RWPE2 (cell line): Measurements from ENCODE around the gene SMIM7.
"Not testable (repeated sequence)": the region's sequence is repeated elsewhere in the genome, so short reads cannot be mapped to it uniquely, and the experiment has no call there.

ENCODE experiments used
- ATAC-seq: fragments of 200-7000 bp; cut with Tn5 transposase; 3 replicates; pipeline ENCODE4 v1.9.1; 2021; ENCODE audit warnings: low read depth
- DNase-seq: peaks from one replicate; pipeline ENCODE4 v3.0.0-alpha.2; 2020; ENCODE audit warnings: low spot score
- H3K27ac ChIP-seq: fragments of 450-650 bp; 2 replicates; pipeline ENCODE4 v1.5.1; 2017; ENCODE audit warnings: mild to moderate bottlenecking; ENCODE audit not compliant: poor library complexity, severe bottlenecking
- H3K27me3 ChIP-seq: fragments of 250-450 bp; sonication (Bioruptor Pico); 2 replicates; pipeline ENCODE4 v1.5.1; 2021; ENCODE audit warnings: mild to moderate bottlenecking, moderate library complexity; ENCODE audit not compliant: insufficient read depth, poor library complexity, severe bottlenecking
- H3K36me3 ChIP-seq: fragments of 250-450 bp; sonication (Bioruptor Pico); 2 replicates; pipeline ENCODE4 v1.5.1; 2020; ENCODE audit warnings: low read depth, mild to moderate bottlenecking, moderate library complexity
- H3K4me1 ChIP-seq: fragments of 250-450 bp; sonication (Bioruptor Pico); 2 replicates; pipeline ENCODE4 v1.5.1; 2021; ENCODE audit warnings: mild to moderate bottlenecking, moderate library complexity; ENCODE audit not compliant: insufficient read depth, poor library complexity, severe bottlenecking
- H3K4me3 ChIP-seq: fragments of 250-450 bp; sonication (Bioruptor Pico); 2 replicates; pipeline ENCODE4 v1.5.1; 2021; ENCODE audit warnings: mild to moderate bottlenecking, moderate library complexity; ENCODE audit not compliant: severe bottlenecking
- H3K9me3 ChIP-seq: fragments of 250-450 bp; sonication (Bioruptor Pico); 2 replicates; pipeline ENCODE4 v1.5.1; 2021; ENCODE audit warnings: mild to moderate bottlenecking, moderate library complexity; ENCODE audit not compliant: severe bottlenecking
- TF ChIP-seq, protein P1 (sequence below): fragments of 450-650 bp; IDR thresholded peaks from one replicate; pipeline ENCODE4 v1.5.1; 2017; ENCODE audit warnings: mild to moderate bottlenecking, moderate library complexity; ENCODE audit not compliant: poor library complexity, severe bottlenecking

Gene SMIM7

DNA sequence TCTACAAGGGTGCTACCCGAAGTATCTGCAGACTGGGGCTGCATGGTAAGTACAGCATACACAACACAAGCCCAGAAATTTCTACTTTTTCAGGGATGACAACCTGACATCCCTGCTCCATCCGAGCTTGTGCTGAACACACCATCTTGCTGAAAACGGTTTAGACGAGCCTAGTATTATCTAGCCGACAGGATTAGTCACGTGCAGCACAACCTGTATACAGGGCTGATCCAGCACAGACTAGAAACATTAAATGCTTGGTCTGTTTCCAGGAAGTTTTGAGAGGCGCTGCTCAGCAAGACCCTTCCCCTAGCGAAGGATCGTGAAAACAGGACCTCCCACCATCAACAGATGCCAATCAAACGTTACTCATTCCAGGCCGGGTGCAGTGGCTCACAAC is 4.2 kb downstream of the SMIM7 start:
- TF ChIP-seq, protein P1, sequence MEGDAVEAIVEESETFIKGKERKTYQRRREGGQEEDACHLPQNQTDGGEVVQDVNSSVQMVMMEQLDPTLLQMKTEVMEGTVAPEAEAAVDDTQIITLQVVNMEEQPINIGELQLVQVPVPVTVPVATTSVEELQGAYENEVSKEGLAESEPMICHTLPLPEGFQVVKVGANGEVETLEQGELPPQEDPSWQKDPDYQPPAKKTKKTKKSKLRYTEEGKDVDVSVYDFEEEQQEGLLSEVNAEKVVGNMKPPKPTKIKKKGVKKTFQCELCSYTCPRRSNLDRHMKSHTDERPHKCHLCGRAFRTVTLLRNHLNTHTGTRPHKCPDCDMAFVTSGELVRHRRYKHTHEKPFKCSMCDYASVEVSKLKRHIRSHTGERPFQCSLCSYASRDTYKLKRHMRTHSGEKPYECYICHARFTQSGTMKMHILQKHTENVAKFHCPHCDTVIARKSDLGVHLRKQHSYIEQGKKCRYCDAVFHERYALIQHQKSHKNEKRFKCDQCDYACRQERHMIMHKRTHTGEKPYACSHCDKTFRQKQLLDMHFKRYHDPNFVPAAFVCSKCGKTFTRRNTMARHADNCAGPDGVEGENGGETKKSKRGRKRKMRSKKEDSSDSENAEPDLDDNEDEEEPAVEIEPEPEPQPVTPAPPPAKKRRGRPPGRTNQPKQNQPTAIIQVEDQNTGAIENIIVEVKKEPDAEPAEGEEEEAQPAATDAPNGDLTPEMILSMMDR: no peak

GRCh38 chr19:16654627-16655026 is 5.3 kb downstream of the SMIM7 start:
- no peak for ATAC-seq

More for the DNA sequence above, 4.2 kb downstream of the SMIM7 start:
- no peak for DNase-seq
- peaks cover 74% of the 10 kb centered on the region for H3K36me3 ChIP-seq
- H3K4me3 ChIP-seq: no peak overlapping the region
- no peak overlapping the region for H3K27ac ChIP-seq
- no peaks in the 10 kb centered on the region for H3K4me1 ChIP-seq
- no peaks in the 10 kb centered on the region for H3K27me3 ChIP-seq
- H3K9me3 ChIP-seq: no peaks in the 10 kb centered on the region
- ATAC-seq: no peak

DNA sequence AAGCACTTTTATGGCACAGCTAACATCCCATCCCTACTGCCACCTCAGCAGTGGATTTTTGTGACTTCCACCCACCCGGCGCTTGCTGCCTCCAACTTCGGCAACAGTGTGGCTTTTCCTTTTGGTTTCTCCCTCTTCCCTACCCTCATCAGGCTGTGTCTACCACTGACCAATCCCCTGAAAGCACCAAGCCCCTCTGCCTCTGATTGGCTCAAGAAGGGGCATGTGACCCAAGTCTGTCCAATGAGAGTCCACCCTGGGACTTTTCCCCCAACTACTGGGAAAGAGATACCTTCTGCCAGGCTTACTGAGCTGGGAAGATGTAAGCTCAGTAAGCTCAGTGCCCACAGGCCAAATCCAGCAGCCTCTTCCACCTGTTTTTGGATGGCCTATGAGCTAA is 5.8 kb downstream of the SMIM7 start:
- no peaks in the 10 kb centered on the region for H3K27me3 ChIP-seq
- no peak overlapping the region for H3K4me3 ChIP-seq
- H3K9me3 ChIP-seq: no peaks in the 10 kb centered on the region
- DNase-seq (no peak), ATAC-seq (0 out of 3 replicates have a peak, but pooled peaks have one; percentile 38)
- no peaks in the 10 kb centered on the region for H3K4me1 ChIP-seq
- TF ChIP-seq, protein P1: no peak
- H3K36me3 ChIP-seq: peaks cover 80% of the 10 kb centered on the region
- no peak overlapping the region for H3K27ac ChIP-seq

More at GRCh38 chr19:16654627-16655026, 5.3 kb downstream of the SMIM7 start:
- H3K4me3 ChIP-seq: no peak overlapping the region
- no peaks in the 10 kb centered on the region for H3K9me3 ChIP-seq
- peaks cover 76% of the 10 kb centered on the region for H3K36me3 ChIP-seq
- no peak for DNase-seq
- H3K27me3 ChIP-seq: no peaks in the 10 kb centered on the region
- TF ChIP-seq, protein P1: no peak
- H3K27ac ChIP-seq: no peak overlapping the region
- H3K4me1 ChIP-seq: no peaks in the 10 kb centered on the region

- H3K27me3 ChIP-seq: no peaks in the 10 kb centered on the region
- TF ChIP-seq, protein P1: no peak
- H3K4me3 ChIP-seq: no peak overlapping the region
- H3K9me3 ChIP-seq: no peaks in the 10 kb centered on the region
- no peak for DNase-seq
- no peak for ATAC-seq
- peaks cover 81% of the 10 kb centered on the region for H3K36me3 ChIP-seq
- H3K27ac ChIP-seq: no peak overlapping the region
- H3K4me1 ChIP-seq: no peaks in the 10 kb centered on the region
These were observed 7.1 kb downstream of the SMIM7 start for GRCh38 chr19:16652854-16653253.

GRCh38 chr19:16651421-16652188 is 8.3 kb downstream of the SMIM7 start:
- not testable (repeated sequence) for H3K9me3 ChIP-seq, H3K27ac ChIP-seq, H3K4me3 ChIP-seq, H3K27me3 ChIP-seq, DNase-seq, H3K4me1 ChIP-seq, ATAC-seq
- H3K36me3 ChIP-seq: peaks cover 83% of the 10 kb centered on the region
